Measurements from ENCODE around the gene HOXC9. TPM values are rescaled to one million over a fixed set of nuclear protein-coding genes. Genes with fewer than 3 reads are reported as not detected.
A peak's percentile ranks its signal among the peaks of the same experiment; 100 is the strongest.

HOXC9 gene
- total and polyA plus RNA-seq, 2 of the 8 experiments (the other 6 are each of a cell fraction or from before 2014, with no cell fraction given): not detected

- Histone ChIP-seq H3K27me3 (replicated peaks in 1 of 4; ENCODE audit: control insufficient read depth in 3 of 4, extremely low read depth in 1 of 4, insufficient read depth in 3 of 4, low read length in 3 of 4) (peaks cover 98 to 100% (median 100%) of the 10 kb centered on the region in 4 experiments), H3K4me2 (ENCODE audit: insufficient read depth in 1 of 2, low read depth in 2 of 2, low read length in 2 of 2) (no peak overlapping the region), H3K18ac (ENCODE audit: extremely low read depth, low read length) (peak overlapping the region; percentile 1; the same call in 1 of the 2 replicates), H3K56ac (replicated peaks; ENCODE audit: insufficient read length, low read depth, low read length) (no peak overlapping the region), H2BK12ac (ENCODE audit: low read depth, low read length) (peak overlapping the region; percentile 94), H2AFZ (ENCODE audit: low read length) (no peak overlapping the region), H3K79me1 (ENCODE audit: low read depth, low read length) (no peaks in the 10 kb centered on the region), H3K4me1 (replicated peaks in 1 of 4; ENCODE audit: control insufficient read depth in 3 of 4, insufficient read depth in 4 of 4, low read length in 3 of 4) (peaks cover 0 to 16% (median 4%) of the 10 kb centered on the region in 4 experiments; a peak in 6 of 7 replicates), H3K4me3 (ENCODE audit: extremely low read depth in 1 of 4, insufficient read depth in 2 of 4, low read depth in 3 of 4, low read length in 4 of 4) (no peak overlapping the region), H3K23me2 (ENCODE audit: low read depth, low read length) (no peaks in the 10 kb centered on the region), H3K23ac (ENCODE audit: insufficient read length) (no peak overlapping the region), H3K4ac (replicated peaks; ENCODE audit: insufficient read length, low read depth, low read length) (no peak overlapping the region), H2AK5ac (ENCODE audit: low read depth, low read length) (no peak overlapping the region), H3K36me3 (ENCODE audit: control insufficient read depth in 2 of 4, insufficient read depth in 4 of 4, low read length in 3 of 4) (peaks cover 0 to 9% (median 0%) of the 10 kb centered on the region in 4 experiments; a peak in 1 of 8 replicates), H3K27ac (ENCODE audit: low read depth, low read length) (no peak overlapping the region), H3K9me3 (ENCODE audit: insufficient read depth in 2 of 2, low read depth in 1 of 2, low read length in 1 of 2) (no peaks in the 10 kb centered on the region; a peak in 1 of 4 replicates), H2BK15ac (ENCODE audit: low read length) (no peak overlapping the region), H3K79me2 (ENCODE audit: control insufficient read depth in 1 of 2, insufficient read depth in 2 of 2, low read length in 2 of 2) (no peaks in the 10 kb centered on the region), H4K20me1 (replicated peaks in 1 of 2; ENCODE audit: control insufficient read depth in 1 of 2, insufficient read depth in 2 of 2, low read length in 2 of 2) (peaks cover 25 to 41% of the 10 kb centered on the region in 2 experiments), H2BK5ac (ENCODE audit: low read depth, low read length) (no peak overlapping the region), H2BK20ac (ENCODE audit: low read length) (no peak overlapping the region), H4K5ac (ENCODE audit: insufficient read length, low read depth, low read length) (no peak overlapping the region), H4K8ac (ENCODE audit: extremely low read depth, insufficient read depth, low read length) (no peak overlapping the region), H2BK120ac (replicated peaks; ENCODE audit: low read depth, low read length) (no peak overlapping the region), H4K91ac (replicated peaks; ENCODE audit: insufficient read length, low read length) (no peak overlapping the region), H3K14ac (ENCODE audit: insufficient read length) (no peak overlapping the region), H3K9ac (replicated peaks in 1 of 4; ENCODE audit: extremely low read depth in 1 of 4, low read depth in 3 of 4, low read length in 3 of 4) (no peak overlapping the region)
- DNase-seq (ENCODE audit: low read depth in 1 of 2, low spot score in 2 of 2) (peak in 1 of 2 experiments; percentile 61), FAIRE-seq (no peak)
- 8% methylated on average over 34 of the region's 34 CpGs; no CpG with 5 or more reads in 1 of the 2 experiments for WGBS, 2 experiments (ENCODE audit: extremely low coverage in 1 of 2, insufficient coverage in 1 of 2, insufficient read length in 1 of 2, insufficient replicate concordance in 2 of 2, low coverage in 1 of 2, low lambda C conversion rate in 2 of 2, missing lambda C conversion rate in 1 of 2)
- CTCF ChIA-PET (ENCODE audit: partially characterized antibody): interaction anchor here (0.7 to 5.6 kb wide), 8 partner anchors 11 to 246 kb away, joined by 3 to 40 read pairs (median 6); partner anchors contain the start of gene HOXC10
- POLR2A ChIA-PET (ENCODE audit: partially characterized antibody): interaction anchor here (1.0 to 3.2 kb wide), 2 partner anchors 13 to 15 kb away, joined by 3 to 12 read pairs; partner anchors contain the start of gene HOXC13
- TF ChIP-seq TAF7 (optimal IDR thresholded peaks at IDR 0.05; ENCODE audit: borderline replicate concordance, low read depth, low read length): no peak
- no peak for TF ChIP-seq ATF2 (IDR thresholded peaks at IDR 0.05; ENCODE audit: low read length)
- TF ChIP-seq SIRT6 (IDR thresholded peaks at IDR 0.05; ENCODE audit: low read length): no peak
- no peak for TF ChIP-seq NANOG (IDR thresholded peaks at IDR 0.05; ENCODE audit: insufficient read depth, low read depth, low read length, poor library complexity, severe bottlenecking)
- no peak for TF ChIP-seq ATF3 (IDR thresholded peaks at IDR 0.05; ENCODE audit: insufficient read depth, low read depth, low read length)
- TF ChIP-seq FOSL1 (IDR thresholded peaks at IDR 0.05; ENCODE audit: insufficient read depth, low read depth, low read length): no peak
- no peak for TF ChIP-seq NRF1 (IDR thresholded peaks at IDR 0.05; ENCODE audit: low read depth, low read length)
- TF ChIP-seq CBX8 (IDR thresholded peaks at IDR 0.05; ENCODE audit: borderline replicate concordance, low read depth, low read length): peak; percentile 76; the same call in 1 of the 2 replicates
- TF ChIP-seq PHF8 (conservative IDR thresholded peaks at IDR 0.05; ENCODE audit: low read depth, low read length): no peak
Measured at GRCh38 chr12:53950789-53951576, 49.0 kb upstream of the HOXC9 start.
